Omental fat pad (tissue), 4 donors: ENCODE measurements around the gene INSC. TPM values are rescaled to one million over a fixed set of nuclear protein-coding genes. Genes with fewer than 3 reads are reported as not detected.

Source experiments
- ATAC-seq: fragments of 150-250 bp; one replicate; pipeline ENCODE4 v1.9.1; 2016; ENCODE audit warnings: mild to moderate bottlenecking, moderate library complexity; ENCODE audit not compliant: low FRiP score
- DNase-seq: peaks from one replicate; pipeline ENCODE4 v3.0.0-alpha.2; 2019; ENCODE audit warnings: low spot score
- CTCF ChIP-seq, 3 donors: fragments of 450-650 bp; IDR thresholded peaks; one replicate each; pipeline ENCODE4 v1.5.1; 2016 to 2017; ENCODE audit warnings: antibody characterized with exemption in 3 of 3, mild to moderate bottlenecking in 3 of 3, moderate library complexity in 2 of 3
- total RNA-seq, 4 donors: library from RNA; depleted of rRNA; stranded (reverse); fragments of >200 nt; gene quantifications; one replicate each; pipeline ENCODE4 v1.1.0, GENCODE V29; 2016

The INSC gene
- total RNA-seq, 4 donors from 2014 or later = 3.0 TPM; not detected in 3

- DNase-seq (no peak), ATAC-seq (no peak)
- TF ChIP-seq CTCF (IDR thresholded peaks at IDR 0.05) = no peak
These were observed 42.9 kb downstream of the INSC start for GRCh38 chr11:15157606-15158137.

DNA sequence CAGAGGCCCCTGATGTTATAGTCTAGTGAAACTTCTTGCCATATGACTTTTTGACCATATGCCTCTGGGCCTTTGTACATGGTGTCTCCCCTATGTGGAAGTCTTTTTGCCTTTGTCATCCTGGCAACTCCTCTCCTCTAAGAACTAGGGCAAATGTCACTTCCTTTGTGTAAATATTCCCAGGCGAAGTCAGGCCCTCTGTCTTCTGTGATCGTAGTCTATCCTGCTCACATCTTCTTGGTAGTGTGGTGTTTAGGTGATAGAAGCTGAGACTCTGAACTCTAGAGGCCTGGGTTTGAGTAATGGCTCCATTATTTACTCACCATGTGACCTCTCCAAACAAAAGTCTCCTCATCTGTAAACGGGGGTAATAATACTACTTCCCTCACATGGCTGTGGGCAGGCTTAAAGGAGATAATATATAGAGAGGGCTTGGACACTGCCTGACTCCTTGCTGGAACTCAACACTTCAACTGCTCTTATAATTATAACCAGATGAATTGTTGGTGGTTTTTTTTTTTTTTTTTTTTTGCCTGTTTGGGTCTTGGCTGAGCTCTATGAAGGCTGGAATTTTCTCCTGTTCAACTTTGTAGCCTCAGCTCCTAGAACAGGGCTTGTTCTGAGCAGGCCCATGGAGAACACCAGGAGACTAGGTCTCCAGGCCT is 43.8 kb downstream of the INSC start:
- ATAC-seq (no peak), DNase-seq (no peak)
- TF ChIP-seq CTCF (IDR thresholded peaks at IDR 0.05) = no peak

DNA sequence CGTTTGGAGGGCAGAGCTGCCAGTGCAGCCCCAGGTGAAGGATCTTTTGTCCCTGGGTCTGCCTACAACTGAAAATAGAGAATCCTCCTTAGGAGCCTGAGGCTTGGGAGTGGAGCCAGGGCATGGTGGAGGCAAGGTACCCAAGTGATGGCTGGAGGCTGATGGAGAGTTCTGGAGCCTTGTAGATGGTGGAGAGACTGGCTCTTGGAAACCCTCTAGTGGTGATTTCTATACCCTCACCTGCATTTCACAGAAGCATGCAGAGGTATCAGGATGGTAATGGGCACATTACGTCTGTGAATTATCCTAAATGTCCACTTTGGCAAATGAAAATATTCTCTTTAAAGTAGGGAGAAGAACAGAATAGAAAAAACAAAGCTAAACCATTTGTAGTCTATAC is 44.4 kb downstream of the INSC start:
- DNase-seq = no peak
- ATAC-seq = no peak
- no peak for TF ChIP-seq CTCF (IDR thresholded peaks at IDR 0.05)

GRCh38 chr11:15161790-15162189 is 47.1 kb downstream of the INSC start:
- no peak for ATAC-seq
- TF ChIP-seq CTCF (IDR thresholded peaks at IDR 0.05) = no peak
- DNase-seq = no peak

- no peak for TF ChIP-seq CTCF (IDR thresholded peaks at IDR 0.05)
- no peak for DNase-seq
- no peak for ATAC-seq
These were observed 48.4 kb downstream of the INSC start for GRCh38 chr11:15163136-15163535.

- DNase-seq (no peak), ATAC-seq (no peak)
- TF ChIP-seq CTCF (IDR thresholded peaks at IDR 0.05) = no peak
These were observed 51.5 kb downstream of the INSC start for GRCh38 chr11:15166204-15166603.
